K562 (cell line): Measurements from ENCODE around the gene SEC11A. TPM values are rescaled to one million over a fixed set of nuclear protein-coding genes. Genes with fewer than 3 reads are reported as not detected.

ENCODE experiments used
- ARID4B ChIP-seq: sonication (generic); formaldehyde crosslinking; IDR thresholded peaks from 2 replicates; pipeline ENCODE4 v1.8.0; 2022; ENCODE audit warnings: mild to moderate bottlenecking, missing genetic modification reagents
- CREM ChIP-seq: IDR thresholded peaks from 2 replicates; pipeline ENCODE4 v1.6.1; 2014; ENCODE audit warnings: antibody characterized with exemption, low read depth
- FOXK1 ChIP-seq: sonication (generic); formaldehyde crosslinking; IDR thresholded peaks from 2 replicates; pipeline ENCODE4 v1.8.0; 2022; ENCODE audit warnings: missing genetic modification reagents, mild to moderate bottlenecking, borderline replicate concordance
- GABPA ChIP-seq: fragments of 200-800 bp; sonication (Bioruptor generic); conservative IDR thresholded peaks from 2 replicates; pipeline ENCODE4 v1.6.1; 2016; ENCODE audit warnings: low read depth, missing genetic modification characterization, missing compliant biosample characterization
- HDAC1 ChIP-seq, 2 experiments: fragments of 450-650 bp; IDR thresholded peaks; 2 replicates each; pipeline ENCODE4 v1.6.1; 2016 to 2017; ENCODE audit warnings: inconsistent platforms in 1 of 2, mild to moderate bottlenecking in 1 of 2, moderate library complexity in 1 of 2
- HDGF ChIP-seq: fragments of 450-650 bp; IDR thresholded peaks from 2 replicates; pipeline ENCODE4 v1.6.1; 2016
- HNRNPLL ChIP-seq: fragments of 200-400 bp; formaldehyde crosslinking; IDR thresholded peaks from 2 replicates; pipeline ENCODE4 v1.6.1; 2017; ENCODE audit warnings: low read length, low read depth, mild to moderate bottlenecking; ENCODE audit not compliant: poor library complexity, severe bottlenecking
- YBX1 ChIP-seq: fragments of 450-650 bp; IDR thresholded peaks from 2 replicates; pipeline ENCODE4 v1.7.1; 2016; ENCODE audit warnings: mild to moderate bottlenecking
- ZFP36 ChIP-seq: fragments of 150-350 bp; IDR thresholded peaks from 2 replicates; pipeline ENCODE4 v1.6.1; 2018; ENCODE audit warnings: low read length, low read depth; ENCODE audit not compliant: partially characterized antibody
- ZNF561 ChIP-seq: fragments of 450-650 bp; formaldehyde crosslinking; conservative IDR thresholded peaks from 2 replicates; pipeline ENCODE4 v1.4.0; 2020; ENCODE audit warnings: mild to moderate bottlenecking, moderate library complexity
- ZNF695 ChIP-seq: fragments of 450-650 bp; formaldehyde crosslinking; IDR thresholded peaks from 2 replicates; pipeline ENCODE4 v1.4.0; 2020; ENCODE audit warnings: mild to moderate bottlenecking, moderate library complexity
- polyA plus RNA-seq, 8 experiments: library from polyadenylated mRNA; depleted of rRNA in 4 of 8; stranded (reverse) in 5 of 8; unstranded in 3 of 8; fragments of >200 nt; fragmentation: Nextera tagmentation in 2 of 8; fragmentation: Illumina TruSeq in 1 of 8; extraction: Ambion mirVana in 2 of 8; extraction: Trizol in 1 of 8; gene quantifications; 2 replicates each; pipeline versions ENCODE4 v1.2.1 to v1.2.3, GENCODE V29; 2011 to 2014; ENCODE audit warnings: inconsistent platforms in 1 of 8, missing spikeins in 1 of 8
- total RNA-seq, 7 experiments: library from RNA; depleted of rRNA in 6 of 7; stranded (reverse); fragments of >200 nt in 6 of 7; fragmentation: Illumina TruSeq in 2 of 7; extraction: Trizol in 2 of 7; gene quantifications; 2 replicates each; pipeline versions ENCODE4 v1.2.1 to v1.2.3, GENCODE V29; 2011 to 2021; ENCODE audit warnings: low replicate concordance in 1 of 7
- TF ChIP-seq, protein P1 (sequence below), 2 experiments: IDR thresholded peaks; 2 replicates each; pipeline ENCODE4 v1.6.1; 2012; ENCODE audit warnings: improper control_type of control experiment in 2 of 2, low read depth in 2 of 2, low read length in 2 of 2, borderline replicate concordance in 1 of 2
- TF ChIP-seq, protein P2 (sequence below), 2 experiments: IDR thresholded peaks; 2 replicates each; pipeline ENCODE4 v1.6.1; 2011; ENCODE audit warnings: borderline replicate concordance in 1 of 2, control low read depth in 1 of 2, low read depth in 1 of 2, low read length in 1 of 2, mild to moderate bottlenecking in 1 of 2, mixed read lengths in 1 of 2, moderate library complexity in 1 of 2; ENCODE audit not compliant: insufficient read depth in 1 of 2, insufficient read length in 1 of 2, poor library complexity in 1 of 2, severe bottlenecking in 1 of 2; ENCODE audit errors: extremely low read depth in 1 of 2

SEC11A gene
- total and polyA plus RNA-seq, 9 of the 15 experiments (the other 6 are each of a cell fraction or from before 2014, with no cell fraction given), result 175 to 310 (median 229) TPM

- TF ChIP-seq, protein P1, sequence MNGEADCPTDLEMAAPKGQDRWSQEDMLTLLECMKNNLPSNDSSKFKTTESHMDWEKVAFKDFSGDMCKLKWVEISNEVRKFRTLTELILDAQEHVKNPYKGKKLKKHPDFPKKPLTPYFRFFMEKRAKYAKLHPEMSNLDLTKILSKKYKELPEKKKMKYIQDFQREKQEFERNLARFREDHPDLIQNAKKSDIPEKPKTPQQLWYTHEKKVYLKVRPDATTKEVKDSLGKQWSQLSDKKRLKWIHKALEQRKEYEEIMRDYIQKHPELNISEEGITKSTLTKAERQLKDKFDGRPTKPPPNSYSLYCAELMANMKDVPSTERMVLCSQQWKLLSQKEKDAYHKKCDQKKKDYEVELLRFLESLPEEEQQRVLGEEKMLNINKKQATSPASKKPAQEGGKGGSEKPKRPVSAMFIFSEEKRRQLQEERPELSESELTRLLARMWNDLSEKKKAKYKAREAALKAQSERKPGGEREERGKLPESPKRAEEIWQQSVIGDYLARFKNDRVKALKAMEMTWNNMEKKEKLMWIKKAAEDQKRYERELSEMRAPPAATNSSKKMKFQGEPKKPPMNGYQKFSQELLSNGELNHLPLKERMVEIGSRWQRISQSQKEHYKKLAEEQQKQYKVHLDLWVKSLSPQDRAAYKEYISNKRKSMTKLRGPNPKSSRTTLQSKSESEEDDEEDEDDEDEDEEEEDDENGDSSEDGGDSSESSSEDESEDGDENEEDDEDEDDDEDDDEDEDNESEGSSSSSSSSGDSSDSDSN (IDR thresholded peaks at IDR 0.05; ENCODE audit: borderline replicate concordance in 1 of 2, low read depth in 2 of 2, low read length in 2 of 2), result peak in 1 of 2 experiments; percentile 78; a peak in 1 of 4 replicates
- TF ChIP-seq ARID4B, result peak; percentile 73; the same call in 1 of the 2 replicates
- peak; percentile 6 for TF ChIP-seq HNRNPLL
- peak; percentile 76 for TF ChIP-seq GABPA (tag)
- TF ChIP-seq ZNF695 (CRISPR knock-in tag), result no peak
- TF ChIP-seq, protein P2, sequence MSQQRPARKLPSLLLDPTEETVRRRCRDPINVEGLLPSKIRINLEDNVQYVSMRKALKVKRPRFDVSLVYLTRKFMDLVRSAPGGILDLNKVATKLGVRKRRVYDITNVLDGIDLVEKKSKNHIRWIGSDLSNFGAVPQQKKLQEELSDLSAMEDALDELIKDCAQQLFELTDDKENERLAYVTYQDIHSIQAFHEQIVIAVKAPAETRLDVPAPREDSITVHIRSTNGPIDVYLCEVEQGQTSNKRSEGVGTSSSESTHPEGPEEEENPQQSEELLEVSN (IDR thresholded peaks at IDR 0.05; ENCODE audit: borderline replicate concordance in 1 of 2, extremely low read depth in 1 of 2, insufficient read depth in 1 of 2, insufficient read length in 1 of 2, low read depth in 1 of 2, low read length in 1 of 2, poor library complexity in 1 of 2, severe bottlenecking in 1 of 2), result peak; percentile 39 to 90
- TF ChIP-seq ZNF561 (CRISPR knock-in tag), result no peak
- no peak for TF ChIP-seq FOXK1 (CRISPR knock-in tag)
- no peak for TF ChIP-seq HDGF
- no peak for TF ChIP-seq YBX1
- peak in 1 of 2 experiments; percentile 27; a peak in 1 of 4 replicates for TF ChIP-seq HDAC1 (IDR thresholded peaks at IDR 0.05)
- peak; percentile 14; the same call in 1 of the 2 replicates for TF ChIP-seq CREM
- TF ChIP-seq ZFP36, result no peak
Observed at GRCh38 chr15:84748274-84749110, 32.6 kb upstream of the SEC11A start, which contains the start of gene ZNF592 (continued).
